Lower leg skin (tissue), 3 donors: ENCODE data around the gene COG1.

Source experiments
- CTCF ChIP-seq, 3 donors: fragments of 450-650 bp; IDR thresholded peaks; one replicate each; pipeline ENCODE4 v1.5.1; 2016; ENCODE audit warnings: antibody characterized with exemption in 3 of 3, mild to moderate bottlenecking in 3 of 3, moderate library complexity in 2 of 3
- POLR2A ChIP-seq, 2 donors: fragments of 450-650 bp; IDR thresholded peaks; one replicate each; pipeline ENCODE4 v1.6.1; 2016 to 2017; ENCODE audit warnings: antibody characterized with exemption in 2 of 2, mild to moderate bottlenecking in 1 of 2, moderate library complexity in 1 of 2

DNA sequence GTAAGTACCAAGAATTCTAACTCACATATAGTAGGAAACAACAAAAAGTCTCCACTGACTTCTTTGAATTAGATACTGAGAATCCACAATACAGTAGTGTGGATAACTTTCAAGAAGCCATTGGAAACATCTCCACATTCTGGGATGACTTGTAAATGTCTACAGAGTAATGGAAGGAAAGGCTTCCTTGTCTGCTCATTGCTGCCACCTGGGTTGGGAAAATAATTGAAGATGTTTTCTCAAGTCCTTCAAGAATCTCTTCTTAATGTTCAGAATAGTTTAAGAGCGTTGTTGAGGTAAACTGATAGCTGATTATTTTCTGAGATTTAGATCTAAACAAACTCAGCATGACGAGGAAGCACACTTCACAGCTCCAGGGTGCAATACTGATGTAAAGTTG, 54.9 kb downstream of the COG1 start:
- TF ChIP-seq CTCF (IDR thresholded peaks at IDR 0.05) (no peak), POLR2A (IDR thresholded peaks at IDR 0.05) (no peak)
